ENCODE measurements around the gene COBL. TPM values are rescaled to one million over a fixed set of nuclear protein-coding genes. Genes with fewer than 3 reads are reported as not detected.

COBL gene
- total RNA-seq, 4 donors from 2014 or later, result under 0.01 to 7.7 (median 2.6) TPM

- intact Hi-C loops (cut with DNase I; ENCODE audit: low total_unique reads), result no loop called here
- TF ChIP-seq POLR2A (IDR thresholded peaks at IDR 0.05) (no peak), CTCF (IDR thresholded peaks at IDR 0.05) (no peak)
- Histone ChIP-seq H3K27me3 (no peaks in the 10 kb centered on the region), H3K9me3 (no peaks in the 10 kb centered on the region), H3K4me1 (no peaks in the 10 kb centered on the region), H3K27ac (no peak overlapping the region), H3K4me3 (no peak overlapping the region), H3K36me3 (no peaks in the 10 kb centered on the region)
- DNase-seq, result no peak
These were observed 215.4 kb downstream of the COBL start for GRCh38 chr7:51101111-51101757.

GRCh38 chr7:51090411-51090810 lies 226.2 kb downstream of the COBL start:
- intact Hi-C loops (cut with DNase I; ENCODE audit: low total_unique reads), result no loop called here
- Histone ChIP-seq H3K4me1 (no peaks in the 10 kb centered on the region), H3K27me3 (no peaks in the 10 kb centered on the region), H3K4me3 (no peak overlapping the region), H3K27ac (no peak overlapping the region), H3K9me3 (no peaks in the 10 kb centered on the region), H3K36me3 (no peaks in the 10 kb centered on the region)
- DNase-seq, result no peak
- no peak for TF ChIP-seq POLR2A (IDR thresholded peaks at IDR 0.05)
- no peak for TF ChIP-seq CTCF (IDR thresholded peaks at IDR 0.05)

GRCh38 chr7:51085034-51085692 lies 231.4 kb downstream of the COBL start:
- no peak for TF ChIP-seq CTCF (IDR thresholded peaks at IDR 0.05)
- TF ChIP-seq POLR2A (IDR thresholded peaks at IDR 0.05), result no peak
- H3K27ac ChIP-seq, result no peak overlapping the region
- H3K36me3 ChIP-seq, result no peaks in the 10 kb centered on the region
- intact Hi-C loops (cut with DNase I; ENCODE audit: low total_unique reads), result no loop called here
- no peaks in the 10 kb centered on the region for H3K27me3 ChIP-seq
- DNase-seq, result no peak
- no peaks in the 10 kb centered on the region for H3K9me3 ChIP-seq
- H3K4me1 ChIP-seq, result no peaks in the 10 kb centered on the region
- no peak overlapping the region for H3K4me3 ChIP-seq

- Histone ChIP-seq H3K27me3 (no peaks in the 10 kb centered on the region), H3K36me3 (no peaks in the 10 kb centered on the region), H3K4me3 (no peak overlapping the region), H3K4me1 (no peaks in the 10 kb centered on the region), H3K27ac (no peak overlapping the region), H3K9me3 (no peaks in the 10 kb centered on the region)
- TF ChIP-seq CTCF (IDR thresholded peaks at IDR 0.05) (no peak), POLR2A (IDR thresholded peaks at IDR 0.05) (no peak)
- intact Hi-C loops (cut with DNase I; ENCODE audit: low total_unique reads), result no loop called here
- DNase-seq, result no peak
These were observed 232.5 kb downstream of the COBL start for GRCh38 chr7:51084121-51084520.

GRCh38 chr7:51082940-51083533 lies 233.6 kb downstream of the COBL start:
- Histone ChIP-seq H3K27me3 (no peaks in the 10 kb centered on the region), H3K36me3 (no peaks in the 10 kb centered on the region), H3K27ac (no peak overlapping the region), H3K4me3 (no peak overlapping the region), H3K9me3 (no peaks in the 10 kb centered on the region), H3K4me1 (no peaks in the 10 kb centered on the region)
- DNase-seq, result no peak
- no peak for TF ChIP-seq POLR2A (IDR thresholded peaks at IDR 0.05)
- no peak for TF ChIP-seq CTCF (IDR thresholded peaks at IDR 0.05)
- intact Hi-C loops (cut with DNase I; ENCODE audit: low total_unique reads), result no loop called here

All from uterus (tissue), 4 donors.